Uterus (tissue), 2 donors: ENCODE data around the gene BCAT1.

ENCODE experiments used
- CTCF ChIP-seq, 4 experiments: fragments of 200-600 bp in 2 of 4; fragments of 450-650 bp in 2 of 4; sonication (generic) in 2 of 4; IDR thresholded peaks; one replicate each; pipeline ENCODE4 v1.5.1; 2016 to 2019; ENCODE audit warnings: antibody characterized with exemption in 4 of 4, mild to moderate bottlenecking in 2 of 4, moderate library complexity in 1 of 4
- POLR2A ChIP-seq, 2 donors: fragments of 450-650 bp; IDR thresholded peaks; one replicate each; pipeline ENCODE4 v1.6.1; 2016; ENCODE audit warnings: antibody characterized with exemption in 2 of 2, mild to moderate bottlenecking in 1 of 2, moderate library complexity in 1 of 2

- TF ChIP-seq POLR2A (IDR thresholded peaks at IDR 0.05) (no peak), CTCF (IDR thresholded peaks at IDR 0.05) (no peak)
Observed at GRCh38 chr12:24919346-24920001, 29.4 kb downstream of the BCAT1 start.
